DMS79 treated with DMSO at 0.1 percent for 48 hours (cell line): ENCODE results near the gene IGLON5.

Source experiments
- DNase-seq: peaks from one replicate; lab custom pipeline; 2025; lab: John Stamatoyannopoulos, UW

The IGLON5 gene

GRCh38 chr19:51311351-51312257 lies at the start of gene IGLON5:
Gene IGLON5 (plus strand): TSS chr19:51311644. CDS start chr19:51311848, 204 bp downstream.
- DNase-seq = peak; percentile 34

GRCh38 chr19:51263808-51264207 lies 47.6 kb upstream of the IGLON5 start:
- DNase-seq = no peak

- DNase-seq = no peak
These were observed 40.4 kb upstream of the IGLON5 start for GRCh38 chr19:51271067-51271466.

GRCh38 chr19:51272183-51272810 lies 39.1 kb upstream of the IGLON5 start:
- DNase-seq = no peak

- DNase-seq = no peak
These were observed 37.2 kb upstream of the IGLON5 start for GRCh38 chr19:51274049-51274770.

- no peak for DNase-seq
These were observed 34.3 kb upstream of the IGLON5 start for GRCh38 chr19:51277112-51277511.

GRCh38 chr19:51282335-51282734 lies 29.1 kb upstream of the IGLON5 start:
- DNase-seq = no peak

GRCh38 chr19:51285682-51286081 lies 25.8 kb upstream of the IGLON5 start:
- DNase-seq = no peak

GRCh38 chr19:51289635-51290034 lies 21.8 kb upstream of the IGLON5 start:
- DNase-seq = no peak

GRCh38 chr19:51292971-51293370 lies 18.5 kb upstream of the IGLON5 start:
- no peak for DNase-seq

GRCh38 chr19:51293571-51294210 lies 17.8 kb upstream of the IGLON5 start:
- no peak for DNase-seq

GRCh38 chr19:51294211-51294976 lies 17.1 kb upstream of the IGLON5 start:
- no peak for DNase-seq

- DNase-seq = no peak
These were observed 16.5 kb upstream of the IGLON5 start for GRCh38 chr19:51294977-51295375.

GRCh38 chr19:51295382-51296126 lies 15.9 kb upstream of the IGLON5 start:
- DNase-seq = peak; percentile 52

GRCh38 chr19:51296336-51297093 lies 14.9 kb upstream of the IGLON5 start:
- peak; percentile 13 for DNase-seq

GRCh38 chr19:51297406-51297805 lies 14.0 kb upstream of the IGLON5 start:
- no peak for DNase-seq

- no peak for DNase-seq
These were observed 10.2 kb upstream of the IGLON5 start for GRCh38 chr19:51301266-51301665.

GRCh38 chr19:51305479-51305878 lies 6.0 kb upstream of the IGLON5 start:
- no peak for DNase-seq

GRCh38 chr19:51316688-51317087 lies 5.2 kb downstream of the IGLON5 start:
- no peak for DNase-seq

- no peak for DNase-seq
These were observed 5.9 kb downstream of the IGLON5 start for GRCh38 chr19:51317376-51317775.
